PC-3 (cell line): ENCODE results near the gene MAGI2. TPM values are rescaled to one million over a fixed set of nuclear protein-coding genes. Genes with fewer than 3 reads are reported as not detected.

Experiments used
- ATAC-seq: fragments of 200-7000 bp; cut with Tn5 transposase; 2 replicates; pipeline ENCODE4 v1.9.1; 2020; ENCODE audit warnings: mild to moderate bottlenecking, moderate library complexity
- BruUV-seq: library from RNA; stranded (reverse); fragments of 400-500 nt; replicated peaks from 2 replicates; lab custom pipeline; 2021; lab: Mats Ljungman, UMichigan
- CTCF ChIA-PET: fragments of 300-600 bp; sonication (Branson Sonifier 250); formaldehyde crosslinking; loops from one replicate; lab custom pipeline; 2022; ENCODE audit warnings: antibody characterized with exemption; lab: Charles Lee
- POLR2A ChIA-PET: fragments of 300-600 bp; sonication (Branson Sonifier 250); formaldehyde crosslinking; loops from one replicate; lab custom pipeline; 2022; ENCODE audit warnings: antibody characterized with exemption; ENCODE audit not compliant: unreplicated experiment; lab: Charles Lee
- DNase-seq: peaks from one replicate; pipeline ENCODE4 v3.0.0-alpha.2; 2015
- H2AFZ ChIP-seq: fragments of 300-600 bp; sonication (generic); 2 replicates; pipeline ENCODE4 v1.6.0; 2016; ENCODE audit warnings: antibody characterized with exemption, low read length
- H3F3A ChIP-seq: fragments of 300-600 bp; sonication (generic); one replicate; pipeline ENCODE4 v1.6.0; 2017; ENCODE audit warnings: antibody characterized with exemption, low read length, control low read depth, mild to moderate bottlenecking; ENCODE audit not compliant: unreplicated experiment
- H3K27ac ChIP-seq: fragments of 300-600 bp; sonication (generic); 2 replicates; pipeline ENCODE4 v1.5.1; 2016; ENCODE audit warnings: mild to moderate bottlenecking, low read length
- H3K27me3 ChIP-seq: fragments of 300-600 bp; sonication (generic); 2 replicates; pipeline ENCODE4 v1.6.1; 2016; ENCODE audit warnings: low read length, mixed read lengths
- H3K36me3 ChIP-seq: fragments of 300-600 bp; sonication (generic); 2 replicates; pipeline ENCODE4 v1.6.1; 2016; ENCODE audit warnings: low read depth, mixed run types, low read length, mixed read lengths
- H3K4me1 ChIP-seq: fragments of 300-600 bp; sonication (generic); 2 replicates; pipeline ENCODE4 v1.5.1; 2016; ENCODE audit warnings: low read length; ENCODE audit not compliant: insufficient read depth
- H3K4me2 ChIP-seq: fragments of 300-600 bp; sonication (generic); 2 replicates; pipeline ENCODE4 v1.6.0; 2016; ENCODE audit warnings: low read length
- H3K4me3 ChIP-seq: fragments of 300-600 bp; sonication (generic); 2 replicates; pipeline ENCODE4 v1.5.1; 2016; ENCODE audit warnings: mild to moderate bottlenecking, low read length, mixed read lengths
- H3K79me2 ChIP-seq: fragments of 300-600 bp; sonication (generic); 2 replicates; pipeline ENCODE4 v1.6.1; 2017; ENCODE audit warnings: low read length, mixed read lengths
- H3K9ac ChIP-seq: fragments of 300-600 bp; sonication (generic); 2 replicates; pipeline ENCODE4 v1.6.0; 2016; ENCODE audit warnings: mild to moderate bottlenecking, low read length
- H3K9me2 ChIP-seq: fragments of 300-600 bp; sonication (generic); replicated peaks from 2 replicates; pipeline ENCODE4 v1.6.1; 2016; ENCODE audit warnings: mixed run types, low read length, mixed read lengths
- H3K9me3 ChIP-seq: fragments of 300-600 bp; sonication (generic); 2 replicates; pipeline ENCODE4 v1.6.1; 2016; ENCODE audit warnings: low read length, mixed read lengths
- H4K20me1 ChIP-seq: fragments of 300-600 bp; sonication (generic); 2 replicates; pipeline ENCODE4 v1.6.1; 2016; ENCODE audit warnings: low read length, mixed read lengths
- CTCF ChIP-seq: fragments of 300-600 bp; sonication (generic); conservative IDR thresholded peaks from 2 replicates; pipeline ENCODE4 v1.5.1; 2017; ENCODE audit warnings: antibody characterized with exemption, low read depth, mild to moderate bottlenecking, low read length
- EZH2 ChIP-seq: fragments of 300-600 bp; sonication (generic); IDR thresholded peaks from one replicate; pipeline ENCODE4 v1.6.1; 2017; ENCODE audit warnings: antibody characterized with exemption, mild to moderate bottlenecking, low read length; ENCODE audit not compliant: unreplicated experiment
- EZH2phosphoT487 ChIP-seq: fragments of 300-600 bp; sonication (generic); IDR thresholded peaks from 2 replicates; pipeline ENCODE4 v1.6.1; 2018; ENCODE audit warnings: mild to moderate bottlenecking, antibody characterized with exemption, low read length, borderline replicate concordance
- intact Hi-C: fragments of 100-400 bp; cut with micrococcal nuclease; formaldehyde crosslinking; loops from 2 replicates; pipeline ENCODE4 v1.9.0; 2023
- total RNA-seq: library from RNA; depleted of rRNA; stranded (reverse); fragments of >200 nt; gene quantifications from 2 replicates; pipeline ENCODE4 v1.2.3, GENCODE V29; 2014

Gene MAGI2
- total RNA-seq, 1 experiment from 2014 or later = not detected

- no peaks in the 10 kb centered on the region for H3K79me2 ChIP-seq
- no peaks in the 10 kb centered on the region for H3K4me1 ChIP-seq
- no peak overlapping the region for H3K27ac ChIP-seq
- H3F3A ChIP-seq = no peaks in the 10 kb centered on the region
- no peaks in the 10 kb centered on the region for H3K9me2 ChIP-seq
- H2AFZ ChIP-seq = no peak overlapping the region
- H3K4me3 ChIP-seq = no peak overlapping the region
- H3K36me3 ChIP-seq = no peaks in the 10 kb centered on the region
- no peak for ATAC-seq
- H3K9me3 ChIP-seq = no peaks in the 10 kb centered on the region
- H3K27me3 ChIP-seq = peaks cover 36% of the 10 kb centered on the region
- no TSS peak for BruUV-seq
- H3K9ac ChIP-seq = no peak overlapping the region
- ChIA-PET CTCF (no interaction called here), POLR2A (no interaction called here)
- TF ChIP-seq EZH2phosphoT487 (no peak), EZH2 (no peak), CTCF (no peak)
- no peaks in the 10 kb centered on the region for H4K20me1 ChIP-seq
- DNase-seq = no peak
- intact Hi-C loops = no loop called here
- no peak overlapping the region for H3K4me2 ChIP-seq
These were observed 1066.9 kb downstream of the MAGI2 start for GRCh38 chr7:78386520-78386919.

DNA sequence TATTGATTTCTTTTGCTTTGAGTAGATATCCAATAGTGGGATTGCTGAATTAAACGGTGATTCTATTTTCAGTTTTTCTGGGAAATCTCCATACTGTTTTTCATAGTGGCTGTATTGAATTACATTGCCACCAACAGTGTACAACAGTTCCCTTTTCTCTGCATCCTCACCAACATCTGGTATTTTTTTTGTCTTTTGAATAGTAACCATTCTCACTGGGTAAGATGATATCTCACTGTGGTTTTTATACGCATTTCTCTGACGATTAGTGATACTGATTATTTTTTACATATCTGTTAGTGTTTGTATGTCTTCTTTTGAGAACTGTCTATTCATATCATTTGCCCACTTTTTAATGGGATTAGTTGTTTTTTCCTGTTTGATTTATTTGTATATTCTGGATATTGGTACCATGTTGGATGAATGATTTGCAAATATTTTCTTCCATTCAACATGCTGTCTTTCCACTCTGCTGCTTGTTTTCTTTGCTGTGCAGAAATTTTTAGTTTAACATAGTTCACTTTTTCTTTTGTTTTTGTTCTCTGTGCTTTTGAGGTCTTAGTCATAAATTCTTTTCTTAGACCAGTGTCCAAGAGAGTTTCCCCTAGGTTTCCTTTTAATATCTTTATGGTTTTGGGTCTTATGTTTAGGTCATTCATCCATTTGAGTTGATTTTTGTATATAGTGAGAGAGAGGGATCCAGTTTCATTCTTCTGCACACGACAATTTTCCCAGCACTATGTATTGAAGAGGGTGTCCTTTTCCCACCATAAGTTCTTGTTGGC, 1070.2 kb downstream of the MAGI2 start:
- ChIA-PET POLR2A (no interaction called here), CTCF (no interaction called here)
- no TSS peak for BruUV-seq
- H3K79me2 ChIP-seq = no peaks in the 10 kb centered on the region
- peaks cover 13% of the 10 kb centered on the region for H3K27me3 ChIP-seq
- H3K4me3 ChIP-seq = no peak overlapping the region
- intact Hi-C loops = no loop called here
- H3K4me1 ChIP-seq = no peaks in the 10 kb centered on the region
- H3K4me2 ChIP-seq = no peak overlapping the region
- no peaks in the 10 kb centered on the region for H3K9me3 ChIP-seq
- no peaks in the 10 kb centered on the region for H3K36me3 ChIP-seq
- ATAC-seq = no peak
- no peaks in the 10 kb centered on the region for H4K20me1 ChIP-seq
- no peak overlapping the region for H3K9ac ChIP-seq
- H3K9me2 ChIP-seq = no peaks in the 10 kb centered on the region
- no peaks in the 10 kb centered on the region for H3F3A ChIP-seq
- TF ChIP-seq EZH2 (no peak), EZH2phosphoT487 (no peak), CTCF (no peak)
- no peak for DNase-seq
- no peak overlapping the region for H3K27ac ChIP-seq
- H2AFZ ChIP-seq = no peak overlapping the region

DNA sequence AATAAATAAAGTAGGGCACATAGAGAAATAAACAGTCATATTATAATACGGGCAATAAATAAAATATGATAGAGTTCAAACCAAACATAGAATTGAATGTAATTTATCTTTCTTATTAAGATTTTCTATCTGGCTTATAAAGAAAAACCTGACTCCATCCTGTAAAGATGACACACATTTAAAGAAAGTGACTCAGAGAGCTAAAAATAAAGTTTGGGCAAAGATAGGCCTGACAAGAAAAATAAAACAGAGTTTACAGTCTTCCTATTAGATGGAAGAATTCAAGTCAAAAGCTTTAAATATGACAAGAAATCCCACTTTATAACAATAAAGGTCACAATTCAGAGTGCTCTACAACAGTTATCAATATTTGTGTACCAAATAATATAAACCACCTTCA, 1074.3 kb downstream of the MAGI2 start:
- Histone ChIP-seq H3K79me2 (no peaks in the 10 kb centered on the region), H3K4me3 (no peak overlapping the region), H3K36me3 (no peaks in the 10 kb centered on the region), H3F3A (no peaks in the 10 kb centered on the region), H3K27me3 (0 out of 2 replicates have a peak, but pooled peaks cover 3% of the 10 kb centered on the region), H4K20me1 (no peaks in the 10 kb centered on the region), H3K4me1 (no peaks in the 10 kb centered on the region), H3K9me2 (no peaks in the 10 kb centered on the region), H3K9ac (no peak overlapping the region), H3K4me2 (no peak overlapping the region), H3K9me3 (no peaks in the 10 kb centered on the region), H2AFZ (no peak overlapping the region), H3K27ac (no peak overlapping the region)
- DNase-seq (no peak), ATAC-seq (no peak)
- intact Hi-C loops = no loop called here
- CTCF ChIA-PET = interaction anchor here (0.7 kb wide), 1 partner anchor 43 kb away, joined by 6 read pairs; no protein-coding TSS in a partner anchor
- TF ChIP-seq CTCF (no peak), EZH2 (no peak), EZH2phosphoT487 (no peak)
- no TSS peak for BruUV-seq
- POLR2A ChIA-PET = no interaction called here
